Bronchial epithelial cell (primary cell): Measurements from ENCODE around the gene VSIR. TPM values are rescaled to one million over a fixed set of nuclear protein-coding genes. Genes with fewer than 3 reads are reported as not detected.

Experiments
- DNase-seq: peaks from one replicate; pipeline ENCODE4 v3.0.0-alpha.2; 2010; ENCODE audit warnings: low read depth
- FAIRE-seq: peaks from 2 replicates; lab custom pipeline; 2011; peaks lifted over from hg19 to GRCh38; lab: Jason Lieb, UNC
- H3K27me3 ChIP-seq: 2 replicates; pipeline ENCODE4 v1.5.1; 2011; ENCODE audit warnings: low read length; ENCODE audit not compliant: control insufficient read depth, insufficient read depth
- H3K36me3 ChIP-seq: 2 replicates; pipeline ENCODE4 v1.5.1; 2011; ENCODE audit warnings: low read length; ENCODE audit not compliant: control insufficient read depth, insufficient read depth
- H3K4me3 ChIP-seq: 2 replicates; pipeline ENCODE4 v1.5.1; 2011; ENCODE audit warnings: mild to moderate bottlenecking, low read depth, low read length, control low read depth
- CTCF ChIP-seq: IDR thresholded peaks from 2 replicates; pipeline ENCODE4 v1.5.1; 2011; ENCODE audit warnings: mild to moderate bottlenecking, moderate library complexity, low read length, control low read depth, inconsistent platforms; ENCODE audit not compliant: insufficient read depth, severe bottlenecking
- total RNA-seq: library from RNA; depleted of rRNA; stranded (reverse); fragments of >200 nt; gene quantifications from 2 replicates; pipeline ENCODE4 v1.2.1, GENCODE V29; 2014

The VSIR gene
- total RNA-seq, 1 donor from 2014 or later = 7.9 TPM

GRCh38 chr10:71798308-71798624 is 24.9 kb upstream of the VSIR start:
- no peak for TF ChIP-seq CTCF
- Histone ChIP-seq H3K4me3 (no peak overlapping the region), H3K27me3 (no peaks in the 10 kb centered on the region), H3K36me3 (no peaks in the 10 kb centered on the region)
- FAIRE-seq (no peak), DNase-seq (no peak)

- H3K36me3 ChIP-seq = no peaks in the 10 kb centered on the region
- TF ChIP-seq CTCF = no peak
- H3K4me3 ChIP-seq = no peak overlapping the region
- DNase-seq = no peak
- FAIRE-seq = no peak
- no peaks in the 10 kb centered on the region for H3K27me3 ChIP-seq
Measured at GRCh38 chr10:71797533-71798307, 24.4 kb upstream of the VSIR start.

- H3K36me3 ChIP-seq = no peaks in the 10 kb centered on the region
- FAIRE-seq (no peak), DNase-seq (no peak)
- no peak overlapping the region for H3K4me3 ChIP-seq
- no peak for TF ChIP-seq CTCF
- no peaks in the 10 kb centered on the region for H3K27me3 ChIP-seq
Measured at GRCh38 chr10:71796749-71797405, 23.6 kb upstream of the VSIR start.

GRCh38 chr10:71795248-71795647 is 21.9 kb upstream of the VSIR start:
- DNase-seq (peak; percentile 8), FAIRE-seq (peak; percentile 93)
- TF ChIP-seq CTCF = no peak

GRCh38 chr10:71790749-71791440 is 17.6 kb upstream of the VSIR start:
- DNase-seq (no peak), FAIRE-seq (no peak)
- Histone ChIP-seq H3K27me3 (no peaks in the 10 kb centered on the region), H3K4me3 (no peak overlapping the region), H3K36me3 (no peaks in the 10 kb centered on the region)
- TF ChIP-seq CTCF = no peak

More at GRCh38 chr10:71795248-71795647, 21.9 kb upstream of the VSIR start:
- Histone ChIP-seq H3K4me3 (no peak overlapping the region), H3K27me3 (no peaks in the 10 kb centered on the region), H3K36me3 (no peaks in the 10 kb centered on the region)
